Calu3 (cell line): Measurements from ENCODE around the gene ASB18. TPM values are rescaled to one million over a fixed set of nuclear protein-coding genes. Genes with fewer than 3 reads are reported as not detected.
A peak's percentile ranks its signal among the peaks of the same experiment; 100 is the strongest.

ENCODE experiments used
- BruUV-seq: library from RNA; stranded (reverse); fragments of 400-500 nt; replicated peaks from 2 replicates; lab custom pipeline; 2021; lab: Mats Ljungman, UMichigan
- CTCF ChIA-PET: fragments of 300-600 bp; sonication (Branson Sonifier 250); formaldehyde crosslinking; loops from one replicate; lab custom pipeline; 2022; ENCODE audit warnings: antibody characterized with exemption; lab: Charles Lee
- DNase-seq: peaks from one replicate; pipeline ENCODE4 v3.0.0; 2022
- H3K27ac Mint-ChIP-seq: one replicate; pipeline ENCODE4 v1.8.0; 2022; ENCODE audit warnings: mixed read lengths; ENCODE audit not compliant: unreplicated experiment
- H3K27me3 Mint-ChIP-seq: one replicate; pipeline ENCODE4 v1.8.0; 2022; ENCODE audit warnings: mixed read lengths; ENCODE audit not compliant: unreplicated experiment
- H3K36me3 Mint-ChIP-seq: one replicate; pipeline ENCODE4 v1.8.0; 2022; ENCODE audit warnings: mild to moderate bottlenecking, moderate library complexity, mixed read lengths; ENCODE audit not compliant: insufficient read depth, unreplicated experiment
- H3K4me1 Mint-ChIP-seq: one replicate; pipeline ENCODE4 v1.8.0; 2022; ENCODE audit warnings: mild to moderate bottlenecking, low read depth, mixed read lengths; ENCODE audit not compliant: unreplicated experiment
- H3K4me3 Mint-ChIP-seq: one replicate; pipeline ENCODE4 v1.8.0; 2022; ENCODE audit warnings: mild to moderate bottlenecking, low read depth, moderate library complexity, mixed read lengths; ENCODE audit not compliant: unreplicated experiment
- H3K9me3 Mint-ChIP-seq: one replicate; pipeline ENCODE4 v1.8.0; 2022; ENCODE audit warnings: low read depth, mixed read lengths; ENCODE audit not compliant: unreplicated experiment
- CTCF ChIP-seq: fragments of 200-600 bp; IDR thresholded peaks from one replicate; pipeline ENCODE4 v1.8.0; 2022; ENCODE audit warnings: antibody characterized with exemption; ENCODE audit not compliant: unreplicated experiment
- intact Hi-C: fragments of 100-400 bp; cut with micrococcal nuclease; formaldehyde crosslinking; loops from one replicate; pipeline ENCODE4 v1.10.0; 2022; ENCODE audit not compliant: unreplicated experiment
- total RNA-seq: library from RNA; stranded (reverse); gene quantifications from 2 replicates; pipeline ENCODE4 v1.2.3, GENCODE V29; 2022

ASB18 gene
- total RNA-seq, 1 experiment from 2014 or later: not detected

- peaks cover 3% of the 10 kb centered on the region for H3K9me3 Mint-ChIP-seq
- intact Hi-C loops: no loop called here
- no peak for TF ChIP-seq CTCF
- peak overlapping the region; percentile 14 for H3K27ac Mint-ChIP-seq
- peaks cover 10% of the 10 kb centered on the region for H3K4me1 Mint-ChIP-seq
- no peak for DNase-seq
- CTCF ChIA-PET: interaction anchor here (0.7 to 1.5 kb wide), 2 partner anchors 9 to 430 kb away, joined by 3 to 8 read pairs; no protein-coding TSS in a partner anchor
- H3K4me3 Mint-ChIP-seq: no peak overlapping the region
- BruUV-seq: no TSS peak
- H3K36me3 Mint-ChIP-seq: no peaks in the 10 kb centered on the region
- H3K27me3 Mint-ChIP-seq: no peaks in the 10 kb centered on the region
Measured at GRCh38 chr2:236209535-236209934, 54.7 kb downstream of the ASB18 start.

DNA sequence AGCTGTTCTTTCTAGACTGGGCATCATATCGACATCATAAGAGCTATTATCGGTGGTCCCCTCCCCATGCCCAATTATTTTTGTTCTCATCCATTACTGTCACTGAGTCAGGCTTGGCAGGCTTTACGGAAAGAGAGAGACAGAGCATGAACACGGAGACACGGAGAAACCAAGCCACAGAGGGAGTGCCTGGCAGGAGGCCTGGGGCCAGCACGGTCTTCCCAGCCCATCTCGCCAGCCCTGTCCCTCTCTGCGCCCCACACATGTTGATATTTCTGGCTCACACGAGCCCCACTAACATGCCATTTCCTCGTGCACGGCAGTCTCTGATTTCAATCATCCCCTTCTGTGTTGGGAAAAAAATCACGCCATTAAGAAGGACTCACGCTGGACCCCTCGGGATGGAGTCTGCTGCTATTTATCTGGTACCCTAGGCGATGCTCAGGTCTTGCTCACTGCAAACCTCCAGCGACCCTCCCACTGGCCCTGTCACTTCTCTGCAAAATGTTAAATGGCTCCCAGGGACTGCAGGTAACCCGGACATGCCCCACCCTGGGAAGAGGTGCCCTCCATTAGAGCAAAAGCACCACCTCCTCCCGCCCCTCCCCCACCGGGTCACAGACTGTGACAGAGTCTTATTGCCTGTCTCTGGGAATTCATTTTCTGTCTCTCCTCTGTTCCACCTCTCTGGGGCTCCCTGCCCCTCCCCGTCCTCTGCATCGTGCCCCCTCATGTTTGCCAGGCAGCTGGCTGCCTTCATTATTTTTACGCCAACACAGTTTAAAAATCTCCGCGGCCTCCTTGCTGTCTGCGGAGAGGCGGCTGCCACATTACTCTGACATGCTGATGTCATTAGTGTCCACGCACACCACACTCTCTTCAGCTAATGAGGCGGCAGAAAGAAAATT, 55.9 kb downstream of the ASB18 start:
- H3K27me3 Mint-ChIP-seq: no peaks in the 10 kb centered on the region
- DNase-seq: no peak
- no peak overlapping the region for H3K27ac Mint-ChIP-seq
- no peak for TF ChIP-seq CTCF
- peaks cover 3% of the 10 kb centered on the region for H3K9me3 Mint-ChIP-seq
- BruUV-seq: no TSS peak
- H3K36me3 Mint-ChIP-seq: no peaks in the 10 kb centered on the region
- H3K4me1 Mint-ChIP-seq: peaks cover 10% of the 10 kb centered on the region
- H3K4me3 Mint-ChIP-seq: no peak overlapping the region
- CTCF ChIA-PET: interaction anchor here (0.6 to 1.5 kb wide), 4 partner anchors 8 to 528 kb away, joined by 3 to 8 read pairs (median 6); no protein-coding TSS in a partner anchor
- intact Hi-C loops: no loop called here

DNA sequence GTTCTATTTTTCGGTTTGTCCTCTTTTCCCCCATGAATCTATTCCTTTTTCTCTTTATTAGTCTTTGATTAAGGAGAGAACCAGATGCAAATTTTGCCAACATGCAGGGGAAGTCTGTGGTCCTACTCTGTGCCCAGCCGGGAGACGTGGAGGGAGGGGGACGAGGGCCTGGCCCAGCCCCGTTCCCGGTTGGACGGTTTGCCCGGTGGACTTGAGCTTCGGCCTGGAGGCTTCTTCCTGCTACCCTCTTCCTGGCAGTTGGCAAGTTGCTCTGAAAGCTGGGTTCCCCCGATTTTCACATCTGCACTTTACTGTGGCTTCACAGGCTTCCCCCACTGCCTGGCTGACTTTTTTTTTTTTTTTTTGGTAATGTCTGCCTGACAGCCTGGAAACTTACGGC, 56.7 kb downstream of the ASB18 start:
- no peaks in the 10 kb centered on the region for H3K36me3 Mint-ChIP-seq
- H3K27me3 Mint-ChIP-seq: no peaks in the 10 kb centered on the region
- peaks cover 10% of the 10 kb centered on the region for H3K4me1 Mint-ChIP-seq
- intact Hi-C loops: no loop called here
- H3K4me3 Mint-ChIP-seq: no peak overlapping the region
- H3K9me3 Mint-ChIP-seq: peaks cover 3% of the 10 kb centered on the region
- TF ChIP-seq CTCF: no peak
- DNase-seq: no peak
- no peak overlapping the region for H3K27ac Mint-ChIP-seq
- no TSS peak for BruUV-seq
- CTCF ChIA-PET: interaction anchor here (0.7 kb wide), 2 partner anchors 9 to 1672 kb away, joined by 3 to 5 read pairs; no protein-coding TSS in a partner anchor

DNA sequence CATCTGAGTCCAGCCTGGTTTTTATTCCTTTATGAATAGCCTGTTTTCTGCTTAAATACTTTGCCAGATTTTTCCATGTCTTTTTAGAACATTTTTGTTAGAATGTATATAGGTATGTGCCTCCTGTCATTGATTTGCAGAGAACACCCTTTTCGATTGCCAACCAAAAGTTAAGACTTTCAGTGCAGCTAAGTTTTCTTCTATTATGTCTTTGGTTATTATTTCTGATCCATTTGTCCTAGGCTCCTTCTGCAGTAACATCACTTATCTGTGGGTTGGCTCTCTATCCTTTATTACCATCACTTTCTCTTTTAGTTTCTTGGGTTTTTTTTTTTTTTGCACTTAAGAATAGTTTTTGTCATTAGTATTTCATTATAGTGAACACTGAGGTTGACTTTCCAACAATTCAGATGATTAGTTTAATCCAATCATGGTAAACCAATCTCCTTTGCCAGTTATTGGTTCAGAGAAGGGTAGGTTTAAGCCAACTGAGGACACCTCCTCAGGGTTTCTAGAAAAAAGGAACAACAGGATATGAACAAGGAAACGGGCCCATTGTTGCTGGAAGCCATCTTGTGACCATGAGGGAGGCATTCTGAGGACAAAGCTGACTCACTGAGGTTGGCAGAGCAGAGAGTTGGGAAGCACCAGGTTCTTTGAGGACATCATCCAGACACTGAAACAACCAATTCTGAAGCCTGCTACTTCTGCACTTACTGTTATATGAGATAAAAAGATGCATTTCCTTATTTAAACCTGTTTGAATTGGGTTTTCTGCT, 58.1 kb downstream of the ASB18 start:
- H3K9me3 Mint-ChIP-seq: peaks cover 3% of the 10 kb centered on the region
- no TSS peak for BruUV-seq
- H3K27me3 Mint-ChIP-seq: no peaks in the 10 kb centered on the region
- CTCF ChIA-PET: no interaction called here
- H3K4me1 Mint-ChIP-seq: peaks cover 10% of the 10 kb centered on the region
- TF ChIP-seq CTCF: no peak
- H3K36me3 Mint-ChIP-seq: no peaks in the 10 kb centered on the region
- no peak overlapping the region for H3K27ac Mint-ChIP-seq
- no peak for DNase-seq
- intact Hi-C loops: no loop called here
- H3K4me3 Mint-ChIP-seq: no peak overlapping the region
